GM12873 (cell line): ENCODE data around the gene PCNT.

Experiments used
- TF ChIP-seq, protein P1 (sequence below): IDR thresholded peaks from 2 replicates; pipeline ENCODE4 v1.5.1; 2012; ENCODE audit warnings: low read depth, mild to moderate bottlenecking, moderate library complexity, low read length, control low read depth; ENCODE audit not compliant: insufficient read depth; ENCODE audit errors: missing control alignments

PCNT gene, protein sequence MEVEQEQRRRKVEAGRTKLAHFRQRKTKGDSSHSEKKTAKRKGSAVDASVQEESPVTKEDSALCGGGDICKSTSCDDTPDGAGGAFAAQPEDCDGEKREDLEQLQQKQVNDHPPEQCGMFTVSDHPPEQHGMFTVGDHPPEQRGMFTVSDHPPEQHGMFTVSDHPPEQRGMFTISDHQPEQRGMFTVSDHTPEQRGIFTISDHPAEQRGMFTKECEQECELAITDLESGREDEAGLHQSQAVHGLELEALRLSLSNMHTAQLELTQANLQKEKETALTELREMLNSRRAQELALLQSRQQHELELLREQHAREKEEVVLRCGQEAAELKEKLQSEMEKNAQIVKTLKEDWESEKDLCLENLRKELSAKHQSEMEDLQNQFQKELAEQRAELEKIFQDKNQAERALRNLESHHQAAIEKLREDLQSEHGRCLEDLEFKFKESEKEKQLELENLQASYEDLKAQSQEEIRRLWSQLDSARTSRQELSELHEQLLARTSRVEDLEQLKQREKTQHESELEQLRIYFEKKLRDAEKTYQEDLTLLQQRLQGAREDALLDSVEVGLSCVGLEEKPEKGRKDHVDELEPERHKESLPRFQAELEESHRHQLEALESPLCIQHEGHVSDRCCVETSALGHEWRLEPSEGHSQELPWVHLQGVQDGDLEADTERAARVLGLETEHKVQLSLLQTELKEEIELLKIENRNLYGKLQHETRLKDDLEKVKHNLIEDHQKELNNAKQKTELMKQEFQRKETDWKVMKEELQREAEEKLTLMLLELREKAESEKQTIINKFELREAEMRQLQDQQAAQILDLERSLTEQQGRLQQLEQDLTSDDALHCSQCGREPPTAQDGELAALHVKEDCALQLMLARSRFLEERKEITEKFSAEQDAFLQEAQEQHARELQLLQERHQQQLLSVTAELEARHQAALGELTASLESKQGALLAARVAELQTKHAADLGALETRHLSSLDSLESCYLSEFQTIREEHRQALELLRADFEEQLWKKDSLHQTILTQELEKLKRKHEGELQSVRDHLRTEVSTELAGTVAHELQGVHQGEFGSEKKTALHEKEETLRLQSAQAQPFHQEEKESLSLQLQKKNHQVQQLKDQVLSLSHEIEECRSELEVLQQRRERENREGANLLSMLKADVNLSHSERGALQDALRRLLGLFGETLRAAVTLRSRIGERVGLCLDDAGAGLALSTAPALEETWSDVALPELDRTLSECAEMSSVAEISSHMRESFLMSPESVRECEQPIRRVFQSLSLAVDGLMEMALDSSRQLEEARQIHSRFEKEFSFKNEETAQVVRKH (N-terminal part only)

GRCh38 chr21:46323710-46324389 lies at the start of gene PCNT, which contains the start of gene C21orf58:
Gene PCNT, plus strand, starts transcription at chr21:46324156. Its CDS starts 73 bp downstream, at chr21:46324229.
Gene C21orf58, minus strand, starts transcription at chr21:46323870. Its CDS starts 1,132 bp downstream, at chr21:46322738.
- TF ChIP-seq, protein P1, sequence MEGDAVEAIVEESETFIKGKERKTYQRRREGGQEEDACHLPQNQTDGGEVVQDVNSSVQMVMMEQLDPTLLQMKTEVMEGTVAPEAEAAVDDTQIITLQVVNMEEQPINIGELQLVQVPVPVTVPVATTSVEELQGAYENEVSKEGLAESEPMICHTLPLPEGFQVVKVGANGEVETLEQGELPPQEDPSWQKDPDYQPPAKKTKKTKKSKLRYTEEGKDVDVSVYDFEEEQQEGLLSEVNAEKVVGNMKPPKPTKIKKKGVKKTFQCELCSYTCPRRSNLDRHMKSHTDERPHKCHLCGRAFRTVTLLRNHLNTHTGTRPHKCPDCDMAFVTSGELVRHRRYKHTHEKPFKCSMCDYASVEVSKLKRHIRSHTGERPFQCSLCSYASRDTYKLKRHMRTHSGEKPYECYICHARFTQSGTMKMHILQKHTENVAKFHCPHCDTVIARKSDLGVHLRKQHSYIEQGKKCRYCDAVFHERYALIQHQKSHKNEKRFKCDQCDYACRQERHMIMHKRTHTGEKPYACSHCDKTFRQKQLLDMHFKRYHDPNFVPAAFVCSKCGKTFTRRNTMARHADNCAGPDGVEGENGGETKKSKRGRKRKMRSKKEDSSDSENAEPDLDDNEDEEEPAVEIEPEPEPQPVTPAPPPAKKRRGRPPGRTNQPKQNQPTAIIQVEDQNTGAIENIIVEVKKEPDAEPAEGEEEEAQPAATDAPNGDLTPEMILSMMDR = no peak

GRCh38 chr21:46274797-46275390 lies 49.1 kb upstream of the PCNT start:
- TF ChIP-seq, protein P1 = no peak

DNA sequence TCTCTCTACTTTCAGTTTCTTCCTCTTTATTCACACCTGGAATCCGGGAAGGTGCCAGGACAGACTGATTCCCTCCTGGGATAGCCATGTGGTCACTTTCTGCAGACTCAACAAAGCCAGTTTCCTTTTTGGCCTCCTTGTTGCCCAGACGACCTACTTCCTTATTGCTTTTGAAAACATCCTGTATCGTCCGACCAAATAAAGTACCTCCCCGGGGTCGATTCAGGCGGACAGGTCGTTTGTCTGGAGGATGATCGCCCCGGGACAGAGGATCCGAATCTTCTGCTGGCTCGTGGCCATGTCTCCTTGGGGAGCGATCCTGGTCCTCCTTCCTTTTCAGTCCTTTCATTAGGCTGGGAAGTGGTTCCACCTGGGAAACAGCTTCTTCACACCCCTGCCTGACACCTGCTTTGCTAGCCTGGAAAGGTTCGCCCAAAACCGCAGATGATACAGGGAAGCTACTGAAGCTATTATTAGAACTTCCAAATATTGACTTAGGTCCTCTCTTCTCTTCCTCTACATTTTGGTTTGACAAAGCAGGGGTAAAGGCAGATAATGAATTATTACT lies 39.8 kb upstream of the PCNT start:
- TF ChIP-seq, protein P1 = no peak

DNA sequence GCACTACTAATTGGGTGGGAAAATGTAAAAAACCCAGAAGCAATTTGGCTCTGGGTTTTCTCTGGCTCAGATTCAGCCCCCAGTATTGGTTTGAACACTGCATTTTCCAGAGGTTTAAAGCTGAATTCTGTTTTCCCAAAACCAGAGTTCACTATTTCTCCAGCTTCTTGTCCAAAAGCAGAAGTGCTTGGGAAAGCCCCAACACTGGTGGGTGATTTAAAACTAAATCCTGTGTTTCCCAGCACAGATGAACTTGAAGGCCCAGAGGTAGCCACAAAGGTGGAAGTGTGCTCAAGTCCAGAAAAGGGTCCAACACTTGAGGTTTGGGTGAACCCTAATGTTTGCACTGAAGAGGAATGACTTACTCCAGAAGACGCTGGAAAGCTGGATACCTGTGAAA lies 39.2 kb upstream of the PCNT start:
- TF ChIP-seq, protein P1 = no peak

- TF ChIP-seq, protein P1 = no peak
Measured at GRCh38 chr21:46285206-46285661, 38.7 kb upstream of the PCNT start, which contains the start of gene MCM3AP. Gene MCM3AP, minus strand, starts transcription at chr21:46285611. Its CDS starts 325 bp downstream, at chr21:46285286.
